Measurements from ENCODE around the gene COBL.

Gene COBL

GRCh38 chr7:51000956-51001355 lies 315.7 kb downstream of the COBL start:
- TF ChIP-seq FOXP2 (optimal IDR thresholded peaks at IDR 0.05; ENCODE audit: borderline replicate concordance, extremely low read depth, extremely low read length, insufficient read depth) (no peak), TAF1 (IDR thresholded peaks at IDR 0.05; ENCODE audit: borderline replicate concordance, insufficient read depth, low read length) (no peak), POLR2AphosphoS5 (IDR thresholded peaks at IDR 0.05; ENCODE audit: low read depth, low read length) (no peak), SIN3A (IDR thresholded peaks at IDR 0.05; ENCODE audit: borderline replicate concordance, insufficient read depth, low read length) (no peak)
- TF ChIP-seq, protein P1, sequence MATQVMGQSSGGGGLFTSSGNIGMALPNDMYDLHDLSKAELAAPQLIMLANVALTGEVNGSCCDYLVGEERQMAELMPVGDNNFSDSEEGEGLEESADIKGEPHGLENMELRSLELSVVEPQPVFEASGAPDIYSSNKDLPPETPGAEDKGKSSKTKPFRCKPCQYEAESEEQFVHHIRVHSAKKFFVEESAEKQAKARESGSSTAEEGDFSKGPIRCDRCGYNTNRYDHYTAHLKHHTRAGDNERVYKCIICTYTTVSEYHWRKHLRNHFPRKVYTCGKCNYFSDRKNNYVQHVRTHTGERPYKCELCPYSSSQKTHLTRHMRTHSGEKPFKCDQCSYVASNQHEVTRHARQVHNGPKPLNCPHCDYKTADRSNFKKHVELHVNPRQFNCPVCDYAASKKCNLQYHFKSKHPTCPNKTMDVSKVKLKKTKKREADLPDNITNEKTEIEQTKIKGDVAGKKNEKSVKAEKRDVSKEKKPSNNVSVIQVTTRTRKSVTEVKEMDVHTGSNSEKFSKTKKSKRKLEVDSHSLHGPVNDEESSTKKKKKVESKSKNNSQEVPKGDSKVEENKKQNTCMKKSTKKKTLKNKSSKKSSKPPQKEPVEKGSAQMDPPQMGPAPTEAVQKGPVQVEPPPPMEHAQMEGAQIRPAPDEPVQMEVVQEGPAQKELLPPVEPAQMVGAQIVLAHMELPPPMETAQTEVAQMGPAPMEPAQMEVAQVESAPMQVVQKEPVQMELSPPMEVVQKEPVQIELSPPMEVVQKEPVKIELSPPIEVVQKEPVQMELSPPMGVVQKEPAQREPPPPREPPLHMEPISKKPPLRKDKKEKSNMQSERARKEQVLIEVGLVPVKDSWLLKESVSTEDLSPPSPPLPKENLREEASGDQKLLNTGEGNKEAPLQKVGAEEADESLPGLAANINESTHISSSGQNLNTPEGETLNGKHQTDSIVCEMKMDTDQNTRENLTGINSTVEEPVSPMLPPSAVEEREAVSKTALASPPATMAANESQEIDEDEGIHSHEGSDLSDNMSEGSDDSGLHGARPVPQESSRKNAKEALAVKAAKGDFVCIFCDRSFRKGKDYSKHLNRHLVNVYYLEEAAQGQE (IDR thresholded peaks at IDR 0.05; ENCODE audit: insufficient read depth in 1 of 2, low read depth in 2 of 2, low read length in 2 of 2), result no peak

DNA sequence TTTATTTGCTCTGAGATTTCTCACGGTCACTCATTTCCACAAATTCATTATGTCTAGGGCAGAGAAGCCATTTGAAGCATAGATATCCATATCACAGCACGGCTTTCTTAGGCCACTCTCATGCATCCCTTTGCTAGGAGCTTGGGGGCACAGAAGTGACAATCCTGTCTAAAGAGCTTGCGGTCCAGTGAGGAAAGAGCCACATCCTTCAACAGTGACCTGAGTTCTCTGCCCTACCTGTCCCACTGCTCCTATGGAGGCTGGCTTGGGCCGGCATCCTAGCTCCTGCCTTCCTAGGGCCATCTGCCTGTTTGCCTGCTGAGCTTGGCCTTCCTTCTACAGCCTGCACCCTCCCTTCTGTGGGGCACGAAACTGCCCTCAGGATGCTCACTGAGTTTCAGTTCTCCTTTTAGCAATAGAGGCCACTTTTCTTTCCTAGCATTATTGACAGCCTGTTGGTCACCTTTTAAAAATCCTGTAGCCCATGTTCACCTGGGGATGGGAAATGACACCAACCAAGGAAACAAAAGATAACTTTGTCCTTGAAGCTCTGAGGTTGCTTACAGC lies 321.8 kb downstream of the COBL start:
- TF ChIP-seq POLR2AphosphoS5 (IDR thresholded peaks at IDR 0.05; ENCODE audit: low read depth, low read length), result no peak
- TF ChIP-seq TAF1 (IDR thresholded peaks at IDR 0.05; ENCODE audit: borderline replicate concordance, insufficient read depth, low read length), result no peak
- TF ChIP-seq FOXP2 (optimal IDR thresholded peaks at IDR 0.05; ENCODE audit: borderline replicate concordance, extremely low read depth, extremely low read length, insufficient read depth), result no peak
- TF ChIP-seq SIN3A (IDR thresholded peaks at IDR 0.05; ENCODE audit: borderline replicate concordance, insufficient read depth, low read length), result no peak
- TF ChIP-seq, protein P1 (IDR thresholded peaks at IDR 0.05; ENCODE audit: insufficient read depth in 1 of 2, low read depth in 2 of 2, low read length in 2 of 2), result no peak

GRCh38 chr7:50988988-50989387 lies 327.6 kb downstream of the COBL start:
- no peak for TF ChIP-seq TAF1 (IDR thresholded peaks at IDR 0.05; ENCODE audit: borderline replicate concordance, insufficient read depth, low read length)
- TF ChIP-seq FOXP2 (optimal IDR thresholded peaks at IDR 0.05; ENCODE audit: borderline replicate concordance, extremely low read depth, extremely low read length, insufficient read depth), result no peak
- no peak for TF ChIP-seq SIN3A (IDR thresholded peaks at IDR 0.05; ENCODE audit: borderline replicate concordance, insufficient read depth, low read length)
- TF ChIP-seq, protein P1 (IDR thresholded peaks at IDR 0.05; ENCODE audit: insufficient read depth in 1 of 2, low read depth in 2 of 2, low read length in 2 of 2), result no peak
- TF ChIP-seq POLR2AphosphoS5 (IDR thresholded peaks at IDR 0.05; ENCODE audit: low read depth, low read length), result no peak

- TF ChIP-seq SIN3A (IDR thresholded peaks at IDR 0.05; ENCODE audit: borderline replicate concordance, insufficient read depth, low read length) (no peak), FOXP2 (optimal IDR thresholded peaks at IDR 0.05; ENCODE audit: borderline replicate concordance, extremely low read depth, extremely low read length, insufficient read depth) (no peak), TAF1 (IDR thresholded peaks at IDR 0.05; ENCODE audit: borderline replicate concordance, insufficient read depth, low read length) (no peak), POLR2AphosphoS5 (IDR thresholded peaks at IDR 0.05; ENCODE audit: low read depth, low read length) (no peak)
- TF ChIP-seq, protein P1 (IDR thresholded peaks at IDR 0.05; ENCODE audit: insufficient read depth in 1 of 2, low read depth in 2 of 2, low read length in 2 of 2), result no peak
Measured at GRCh38 chr7:50988465-50988864, 328.1 kb downstream of the COBL start.

Data from PFSK-1 (cell line).